HG03045 (cell line): Measurements from ENCODE around the gene RYR2.

Source experiments
- ATAC-seq: cut with Tn5 transposase; IDR thresholded peaks from one replicate; pipeline ENCODE4 v1.9.1; 2021; ENCODE audit warnings: mild to moderate bottlenecking, moderate library complexity; ENCODE audit not compliant: unreplicated experiment

RYR2 gene

GRCh38 chr1:237031480-237031879 lies 10.5 kb upstream of the RYR2 start:
- no peak for ATAC-seq

GRCh38 chr1:237032029-237032428 lies 10.0 kb upstream of the RYR2 start:
- ATAC-seq: peak; percentile 70

GRCh38 chr1:237033061-237033460 lies 8.9 kb upstream of the RYR2 start:
- ATAC-seq: no peak

GRCh38 chr1:237033804-237034203 lies 8.2 kb upstream of the RYR2 start:
- no peak for ATAC-seq

GRCh38 chr1:237035759-237036158 lies 6.2 kb upstream of the RYR2 start:
- no peak for ATAC-seq

- no peak for ATAC-seq
Measured at GRCh38 chr1:237038211-237038610, 3.8 kb upstream of the RYR2 start.

GRCh38 chr1:237040823-237041222 lies 1.2 kb upstream of the RYR2 start:
- ATAC-seq: no peak

GRCh38 chr1:237041461-237041794 lies 556 bp upstream of the RYR2 start:
- no peak for ATAC-seq

GRCh38 chr1:237042526-237042891 lies 525 bp downstream of the RYR2 start:
- no peak for ATAC-seq

- ATAC-seq: no peak
Measured at GRCh38 chr1:237042892-237043576, 1.1 kb downstream of the RYR2 start.

- ATAC-seq: no peak
Measured at GRCh38 chr1:237043846-237044636, 2.1 kb downstream of the RYR2 start.

GRCh38 chr1:237045278-237046016 lies 3.5 kb downstream of the RYR2 start:
- no peak for ATAC-seq

GRCh38 chr1:237048803-237049202 lies 6.8 kb downstream of the RYR2 start:
- no peak for ATAC-seq

- no peak for ATAC-seq
Measured at GRCh38 chr1:237050185-237050584, 8.2 kb downstream of the RYR2 start.

GRCh38 chr1:237050915-237051314 lies 8.9 kb downstream of the RYR2 start:
- ATAC-seq: no peak

GRCh38 chr1:237054313-237054712 lies 12.3 kb downstream of the RYR2 start:
- no peak for ATAC-seq

- no peak for ATAC-seq
Measured at GRCh38 chr1:237058470-237058869, 16.5 kb downstream of the RYR2 start.

GRCh38 chr1:237059244-237059643 lies 17.3 kb downstream of the RYR2 start:
- ATAC-seq: no peak

- ATAC-seq: no peak
Measured at GRCh38 chr1:237062976-237063375, 21.0 kb downstream of the RYR2 start.

- ATAC-seq: no peak
Measured at GRCh38 chr1:237065903-237066302, 23.9 kb downstream of the RYR2 start.

- ATAC-seq: no peak
Measured at GRCh38 chr1:237070519-237070918, 28.5 kb downstream of the RYR2 start.
